Measurements from ENCODE around the gene RPL13. TPM values are rescaled to one million over a fixed set of nuclear protein-coding genes. Genes with fewer than 3 reads are reported as not detected.

RPL13 gene
- total RNA-seq, 6 experiments from 2014 or later: 684 to 2,810 (median 731) TPM

- no peak for ATAC-seq
- no peak for DNase-seq
- Histone ChIP-seq H3K36me3 (peaks cover 0 to 49% (median 3%) of the 10 kb centered on the region in 4 donors), H3K27ac (no peak overlapping the region), H3K4me3 (no peak overlapping the region), H3K9me3 (no peaks in the 10 kb centered on the region), H3K4me1 (peaks cover 0 to 2% (median 0%) of the 10 kb centered on the region in 4 donors), H3K27me3 (no peaks in the 10 kb centered on the region)
- intact Hi-C loops (cut with DNase I): no loop called here
- 95% methylated on average over 14 of the region's 22 CpGs for WGBS (ENCODE audit: insufficient coverage, low coverage, low lambda C conversion rate, missing lambda C conversion rate)
- TF ChIP-seq POLR2A (IDR thresholded peaks at IDR 0.05): no peak
- TF ChIP-seq, protein P1, sequence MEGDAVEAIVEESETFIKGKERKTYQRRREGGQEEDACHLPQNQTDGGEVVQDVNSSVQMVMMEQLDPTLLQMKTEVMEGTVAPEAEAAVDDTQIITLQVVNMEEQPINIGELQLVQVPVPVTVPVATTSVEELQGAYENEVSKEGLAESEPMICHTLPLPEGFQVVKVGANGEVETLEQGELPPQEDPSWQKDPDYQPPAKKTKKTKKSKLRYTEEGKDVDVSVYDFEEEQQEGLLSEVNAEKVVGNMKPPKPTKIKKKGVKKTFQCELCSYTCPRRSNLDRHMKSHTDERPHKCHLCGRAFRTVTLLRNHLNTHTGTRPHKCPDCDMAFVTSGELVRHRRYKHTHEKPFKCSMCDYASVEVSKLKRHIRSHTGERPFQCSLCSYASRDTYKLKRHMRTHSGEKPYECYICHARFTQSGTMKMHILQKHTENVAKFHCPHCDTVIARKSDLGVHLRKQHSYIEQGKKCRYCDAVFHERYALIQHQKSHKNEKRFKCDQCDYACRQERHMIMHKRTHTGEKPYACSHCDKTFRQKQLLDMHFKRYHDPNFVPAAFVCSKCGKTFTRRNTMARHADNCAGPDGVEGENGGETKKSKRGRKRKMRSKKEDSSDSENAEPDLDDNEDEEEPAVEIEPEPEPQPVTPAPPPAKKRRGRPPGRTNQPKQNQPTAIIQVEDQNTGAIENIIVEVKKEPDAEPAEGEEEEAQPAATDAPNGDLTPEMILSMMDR (IDR thresholded peaks at IDR 0.05): no peak
Observed at GRCh38 chr16:89552329-89552728, 8.2 kb upstream of the RPL13 start.

- H3K36me3 ChIP-seq: peaks cover 0 to 45% (median 2%) of the 10 kb centered on the region in 4 donors
- DNase-seq (no peak), ATAC-seq (no peak)
- H3K9me3 ChIP-seq: no peaks in the 10 kb centered on the region
- H3K4me3 ChIP-seq: no peak overlapping the region
- H3K4me1 ChIP-seq: peaks cover 0 to 7% (median 0%) of the 10 kb centered on the region in 4 donors
- WGBS (ENCODE audit: insufficient coverage, low coverage, low lambda C conversion rate, missing lambda C conversion rate): 92% methylated on average over 12 of the region's 13 CpGs
- H3K27me3 ChIP-seq: no peaks in the 10 kb centered on the region
- intact Hi-C loops (cut with DNase I): no loop called here
- TF ChIP-seq POLR2A (IDR thresholded peaks at IDR 0.05): no peak
- TF ChIP-seq, protein P1 (IDR thresholded peaks at IDR 0.05): no peak
- H3K27ac ChIP-seq: no peak overlapping the region
Observed at GRCh38 chr16:89552913-89553312, 7.6 kb upstream of the RPL13 start.

DNA sequence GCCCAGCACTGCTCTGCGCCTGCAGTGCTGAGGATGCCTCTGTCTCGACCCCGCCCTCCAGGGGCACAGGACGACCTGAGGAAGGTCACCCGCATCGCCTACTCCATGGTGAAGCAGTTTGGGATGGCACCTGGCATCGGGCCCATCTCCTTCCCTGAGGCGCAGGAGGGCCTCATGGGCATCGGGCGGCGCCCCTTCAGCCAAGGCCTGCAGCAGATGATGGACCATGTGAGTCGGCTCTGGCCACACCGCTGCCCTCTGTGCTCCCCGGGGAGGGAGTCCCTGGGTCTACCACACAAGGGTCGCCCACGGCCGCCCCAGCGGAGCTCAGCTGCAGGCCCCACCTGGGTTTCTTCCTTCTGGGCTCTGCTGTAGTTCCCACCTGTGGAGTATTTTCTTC lies 6.7 kb upstream of the RPL13 start:
- no peak for TF ChIP-seq POLR2A (IDR thresholded peaks at IDR 0.05)
- TF ChIP-seq, protein P1 (IDR thresholded peaks at IDR 0.05): no peak

GRCh38 chr16:89554343-89554742 lies 6.1 kb upstream of the RPL13 start:
- no peak for DNase-seq
- no peak for TF ChIP-seq POLR2A (IDR thresholded peaks at IDR 0.05)
- TF ChIP-seq, protein P1 (IDR thresholded peaks at IDR 0.05): no peak
- WGBS (ENCODE audit: insufficient coverage, low coverage, low lambda C conversion rate, missing lambda C conversion rate): 89% methylated on average over 3 of the region's 12 CpGs

More for the DNA sequence above, 6.7 kb upstream of the RPL13 start:
- peaks cover 0 to 7% (median 0%) of the 10 kb centered on the region in 4 donors for H3K4me1 ChIP-seq
- peaks cover 0 to 37% (median 2%) of the 10 kb centered on the region in 4 donors for H3K36me3 ChIP-seq
- ATAC-seq: no peak
- intact Hi-C loops (cut with DNase I): no loop called here
- DNase-seq: no peak
- H3K27ac ChIP-seq: no peak overlapping the region
- H3K9me3 ChIP-seq: no peaks in the 10 kb centered on the region
- H3K27me3 ChIP-seq: no peaks in the 10 kb centered on the region
- 100% methylated on average over 1 of the region's 18 CpGs for WGBS (ENCODE audit: insufficient coverage, low coverage, low lambda C conversion rate, missing lambda C conversion rate)
- no peak overlapping the region for H3K4me3 ChIP-seq

More at GRCh38 chr16:89554343-89554742, 6.1 kb upstream of the RPL13 start:
- H3K36me3 ChIP-seq: peaks cover 0 to 31% (median 2%) of the 10 kb centered on the region in 4 donors
- intact Hi-C loops (cut with DNase I): no loop called here
- H3K9me3 ChIP-seq: no peaks in the 10 kb centered on the region
- no peak overlapping the region for H3K27ac ChIP-seq
- no peak overlapping the region for H3K4me3 ChIP-seq
- no peak for ATAC-seq
- peaks cover 0 to 7% (median 0%) of the 10 kb centered on the region in 4 donors for H3K4me1 ChIP-seq
- no peaks in the 10 kb centered on the region for H3K27me3 ChIP-seq

Measured in right lobe of liver (tissue), 6 donors.